22Rv1 (cell line): ENCODE measurements around the gene PHF1.
"Not testable (repeated sequence)": the region's sequence is repeated elsewhere in the genome, so short reads cannot be mapped to it uniquely, and the experiment has no call there.

Source experiments
- H3K27ac ChIP-seq: fragments of 450-650 bp; 2 replicates; pipeline ENCODE4 v1.5.1; 2017
- CTCF ChIP-seq: fragments of 450-650 bp; IDR thresholded peaks from 2 replicates; pipeline ENCODE4 v1.5.1; 2017; ENCODE audit warnings: mild to moderate bottlenecking
- ZFX ChIP-seq: fragments of 450-650 bp; IDR thresholded peaks from 2 replicates; pipeline ENCODE4 v1.6.1; 2017; ENCODE audit warnings: antibody characterized with exemption, borderline replicate concordance

PHF1 gene

DNA sequence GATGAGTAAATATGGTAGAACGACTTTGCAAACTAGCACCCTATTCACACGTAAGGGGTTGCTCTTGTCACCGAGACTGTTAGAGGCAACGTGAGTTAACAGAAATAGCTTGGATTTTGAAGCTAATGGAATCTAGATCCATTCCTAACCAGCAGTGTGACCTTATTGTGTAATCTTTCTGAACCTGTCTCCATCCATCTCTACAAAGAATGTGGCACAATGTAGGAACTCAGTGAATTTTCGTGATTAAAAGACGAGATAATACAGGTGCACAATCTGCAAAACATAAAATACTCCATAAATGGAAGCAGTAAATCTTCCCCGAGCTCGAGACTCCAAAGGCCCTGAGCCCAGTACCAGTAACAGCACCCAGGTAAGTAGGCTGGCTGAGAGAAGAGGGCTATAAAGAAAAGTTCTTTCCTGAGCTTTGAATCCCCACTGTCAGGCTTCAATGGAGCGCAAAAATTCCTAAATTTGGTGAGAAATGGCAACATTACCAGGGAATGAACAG lies 20.0 kb upstream of the PHF1 start:
- TF ChIP-seq ZFX (no peak), CTCF (no peak)
- H3K27ac ChIP-seq: peak overlapping the region; percentile 91

GRCh38 chr6:33391278-33391921 lies 19.4 kb upstream of the PHF1 start, which contains the start of gene KIFC1:
KIFC1 (plus strand) TSS chr6:33391823; CDS start chr6:33391986, 163 bp downstream.
- peak within 1 kb of the TSS; percentile 91 for H3K27ac ChIP-seq
- TF ChIP-seq CTCF (peak; percentile 99), ZFX (no peak)

GRCh38 chr6:33391922-33392594 lies 18.8 kb upstream of the PHF1 start:
- peak overlapping the region; percentile 91 for H3K27ac ChIP-seq
- TF ChIP-seq CTCF (no peak), ZFX (no peak)

DNA sequence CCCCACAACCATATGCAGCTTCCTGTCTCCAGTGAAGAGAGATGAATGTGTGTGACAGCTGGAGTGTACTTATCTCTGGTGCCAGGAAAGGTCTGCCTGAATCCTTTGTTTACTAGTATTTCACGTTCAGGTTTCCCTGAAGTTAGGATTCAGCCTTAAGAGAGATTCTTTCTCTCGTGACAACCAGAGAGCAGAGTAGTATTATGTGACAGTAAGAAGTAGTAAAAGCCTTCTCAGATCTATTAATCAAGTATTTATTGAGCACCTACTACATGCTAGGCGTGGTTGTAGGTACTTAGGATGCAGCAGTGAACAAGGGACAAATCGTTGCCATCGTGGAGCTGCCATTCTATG lies 18.2 kb upstream of the PHF1 start:
- H3K27ac ChIP-seq: peak overlapping the region; percentile 91
- no peak for TF ChIP-seq ZFX
- TF ChIP-seq CTCF: no peak

GRCh38 chr6:33392979-33393378 lies 17.8 kb upstream of the PHF1 start:
- peak overlapping the region; percentile 91 for H3K27ac ChIP-seq
- TF ChIP-seq CTCF: no peak
- no peak for TF ChIP-seq ZFX

DNA sequence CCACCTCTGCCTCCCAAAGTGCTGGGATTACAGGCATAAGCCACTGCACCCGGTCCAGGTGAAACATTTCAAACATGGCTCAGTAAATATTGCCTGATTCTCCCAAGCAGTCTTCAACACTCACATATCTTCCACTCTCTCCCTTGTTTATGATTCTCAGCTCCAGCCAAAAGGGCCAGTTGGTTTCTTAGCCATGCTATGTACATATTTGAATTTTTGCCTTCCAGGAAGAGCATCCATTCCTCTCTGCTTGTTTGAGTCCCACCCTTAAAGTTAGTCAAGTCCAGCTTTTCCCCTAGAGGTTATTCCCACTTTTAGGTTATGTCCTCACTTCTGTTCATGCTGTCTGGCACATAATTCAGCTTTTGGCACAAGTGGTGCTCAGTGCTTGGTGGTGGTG lies 13.3 kb upstream of the PHF1 start:
- no peak for TF ChIP-seq CTCF
- TF ChIP-seq ZFX: no peak
- H3K27ac ChIP-seq: no peak overlapping the region; the same call in 1 of the 2 replicates

DNA sequence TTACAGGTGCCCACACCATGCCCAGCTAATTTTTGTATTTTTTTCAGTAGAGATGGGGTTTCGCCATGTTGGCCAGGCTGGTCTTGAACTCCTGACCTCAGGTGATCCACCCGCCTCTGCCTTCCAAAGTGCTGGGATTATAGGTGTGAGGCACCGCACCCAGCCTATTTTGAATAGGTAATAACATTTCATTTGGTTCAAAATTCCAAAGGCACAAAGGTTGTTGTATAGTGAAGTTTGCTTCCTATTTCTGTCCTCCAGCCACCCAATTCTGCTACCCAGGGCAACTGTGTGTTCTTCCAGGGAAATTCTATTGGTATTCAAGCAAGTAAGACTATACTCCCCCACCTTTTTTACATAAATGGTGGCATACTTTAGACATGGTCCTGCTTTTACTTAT lies 12.2 kb upstream of the PHF1 start:
- H3K27ac ChIP-seq: not testable (repeated sequence)

DNA sequence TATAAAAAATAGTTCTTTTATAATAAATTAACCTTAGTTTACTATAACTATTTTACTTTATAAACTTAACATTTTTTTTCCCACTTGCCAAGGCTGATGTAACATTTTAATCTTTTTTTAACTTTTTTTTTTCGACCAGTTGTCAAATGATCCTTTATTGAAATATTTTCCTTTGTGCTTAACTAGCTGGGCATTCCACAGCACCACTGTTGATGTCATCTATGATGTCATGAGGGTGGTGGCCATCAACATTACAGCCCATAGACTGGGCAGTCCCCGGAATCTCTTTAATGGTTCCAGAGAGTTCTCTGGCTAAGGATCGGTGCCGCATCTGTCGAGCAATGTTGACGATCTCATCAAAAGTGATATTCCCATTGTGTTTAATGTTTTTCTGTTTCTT lies 10.9 kb upstream of the PHF1 start:
- not testable (repeated sequence) for H3K27ac ChIP-seq
